ENCODE measurements around the gene CHST5. TPM values are rescaled to one million over a fixed set of nuclear protein-coding genes. Genes with fewer than 3 reads are reported as not detected.

The CHST5 gene
- total and polyA plus RNA-seq, 2 donors (not counting 1 experiment from before 2014, with no cell fraction given) = 0.99 TPM; not detected in 1

DNA sequence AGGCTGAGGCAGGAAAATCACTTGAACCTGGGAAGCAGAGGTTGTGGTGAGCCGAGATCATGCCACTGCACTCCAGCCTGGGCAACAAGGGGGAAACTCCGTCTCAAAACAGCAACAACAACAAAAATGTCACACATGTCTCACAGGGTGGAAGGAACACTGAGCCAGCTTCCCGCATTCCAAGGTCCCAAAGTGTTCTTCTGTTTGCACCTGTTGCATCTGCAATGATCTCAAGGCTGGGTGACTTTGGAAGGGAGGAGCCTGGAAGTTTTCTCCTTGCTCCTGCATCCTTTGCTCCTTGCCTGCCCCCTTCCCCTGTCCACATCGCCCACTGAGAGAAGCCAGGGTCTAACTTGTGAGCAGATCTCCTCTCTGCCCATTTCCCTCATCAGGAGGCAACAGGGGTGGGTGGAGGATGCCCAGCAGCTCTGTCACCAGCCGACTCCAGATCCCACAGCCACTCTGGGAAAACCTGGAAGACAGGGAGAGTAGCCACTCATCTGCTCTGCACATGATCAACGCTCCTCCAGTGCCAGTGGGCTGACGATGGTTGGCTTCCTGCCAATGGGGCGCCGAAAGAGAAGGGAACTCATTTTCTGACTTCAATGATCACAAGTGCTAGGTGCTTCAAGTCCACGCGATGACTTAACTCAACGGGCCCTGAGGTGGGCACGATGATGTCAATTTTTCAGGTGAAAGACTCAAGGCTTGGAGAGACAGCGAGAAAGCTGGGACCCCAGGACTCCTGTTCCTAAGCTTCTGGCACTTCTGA lies 53.3 kb downstream of the CHST5 start:
- ATAC-seq (ENCODE audit: low read depth) = no peak
- Histone ChIP-seq H3K4me1 (ENCODE audit: control insufficient read depth in 2 of 2, insufficient read depth in 2 of 2, low read length in 2 of 2) (peaks cover 0 to 3% of the 10 kb centered on the region in 2 donors), H3K36me3 (replicated peaks in 1 of 2; ENCODE audit: control extremely low read depth in 1 of 2, control insufficient read depth in 1 of 2, extremely low read depth in 1 of 2, insufficient read depth in 2 of 2, low read length in 1 of 2) (no peaks in the 10 kb centered on the region), H3K9me3 (ENCODE audit: control extremely low read depth in 1 of 3, control insufficient read depth in 2 of 3, insufficient read depth in 1 of 3, low read length in 2 of 3) (no peaks in the 10 kb centered on the region), H3K27ac (ENCODE audit: low read length in 2 of 2) (no peak overlapping the region), H2AFZ (ENCODE audit: insufficient read depth, low read depth, low read length, poor library complexity, severe bottlenecking) (no peak overlapping the region), H3K27me3 (replicated peaks in 1 of 4; ENCODE audit: control extremely low read depth in 1 of 4, control insufficient read depth in 3 of 4, insufficient read depth in 4 of 4, low read length in 3 of 4) (no peaks in the 10 kb centered on the region), H3K9ac (ENCODE audit: low read length) (no peak overlapping the region), H4K20me1 (ENCODE audit: control insufficient read depth, insufficient read depth, low read length, poor library complexity, severe bottlenecking) (no peaks in the 10 kb centered on the region), H3K4me2 (replicated peaks; ENCODE audit: low read depth, low read length, poor library complexity, severe bottlenecking) (no peak overlapping the region), H3K79me2 (ENCODE audit: control insufficient read depth, insufficient read depth, low read length) (no peaks in the 10 kb centered on the region), H3K4me3 (ENCODE audit: control extremely low read depth in 1 of 5, extremely low read depth in 1 of 5, insufficient read depth in 1 of 5, low read depth in 2 of 5, low read length in 4 of 5) (no peak overlapping the region)
- ChIA-PET POLR2A (no interaction called here), CTCF (interaction anchor here (0.5 to 1.0 kb wide), 2 partner anchors 10 to 844 kb away, joined by 3 read pairs; no protein-coding TSS in a partner anchor)
- peaks cover 27% of the 10 kb centered on the region for H3K4me1 Mint-ChIP-seq
- intact Hi-C loops (cut with micrococcal nuclease) = no loop called here
- peaks cover 7% of the 10 kb centered on the region for H3K27me3 Mint-ChIP-seq
- no peak overlapping the region for H3K4me3 Mint-ChIP-seq
- DNase-seq = no peak
- 81% methylated on average over 11 of the region's 14 CpGs for WGBS (ENCODE audit: insufficient coverage)
- no peaks in the 10 kb centered on the region for H3K9me3 Mint-ChIP-seq (ENCODE audit: insufficient read depth)
- TF ChIP-seq EZH2 (IDR thresholded peaks at IDR 0.05; ENCODE audit: borderline replicate concordance, insufficient read depth, low read depth, low read length, poor library complexity, severe bottlenecking) = no peak
- TF ChIP-seq, protein P1, sequence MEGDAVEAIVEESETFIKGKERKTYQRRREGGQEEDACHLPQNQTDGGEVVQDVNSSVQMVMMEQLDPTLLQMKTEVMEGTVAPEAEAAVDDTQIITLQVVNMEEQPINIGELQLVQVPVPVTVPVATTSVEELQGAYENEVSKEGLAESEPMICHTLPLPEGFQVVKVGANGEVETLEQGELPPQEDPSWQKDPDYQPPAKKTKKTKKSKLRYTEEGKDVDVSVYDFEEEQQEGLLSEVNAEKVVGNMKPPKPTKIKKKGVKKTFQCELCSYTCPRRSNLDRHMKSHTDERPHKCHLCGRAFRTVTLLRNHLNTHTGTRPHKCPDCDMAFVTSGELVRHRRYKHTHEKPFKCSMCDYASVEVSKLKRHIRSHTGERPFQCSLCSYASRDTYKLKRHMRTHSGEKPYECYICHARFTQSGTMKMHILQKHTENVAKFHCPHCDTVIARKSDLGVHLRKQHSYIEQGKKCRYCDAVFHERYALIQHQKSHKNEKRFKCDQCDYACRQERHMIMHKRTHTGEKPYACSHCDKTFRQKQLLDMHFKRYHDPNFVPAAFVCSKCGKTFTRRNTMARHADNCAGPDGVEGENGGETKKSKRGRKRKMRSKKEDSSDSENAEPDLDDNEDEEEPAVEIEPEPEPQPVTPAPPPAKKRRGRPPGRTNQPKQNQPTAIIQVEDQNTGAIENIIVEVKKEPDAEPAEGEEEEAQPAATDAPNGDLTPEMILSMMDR (IDR thresholded peaks at IDR 0.05) = no peak
- no peak overlapping the region for H3K27ac Mint-ChIP-seq

- TF ChIP-seq, protein P1 (IDR thresholded peaks at IDR 0.05) = no peak
- no peak for TF ChIP-seq EZH2 (IDR thresholded peaks at IDR 0.05; ENCODE audit: borderline replicate concordance, insufficient read depth, low read depth, low read length, poor library complexity, severe bottlenecking)
- no peak overlapping the region for H3K27ac Mint-ChIP-seq
- Histone ChIP-seq H3K27me3 (replicated peaks in 1 of 4; ENCODE audit: control extremely low read depth in 1 of 4, control insufficient read depth in 3 of 4, insufficient read depth in 4 of 4, low read length in 3 of 4) (no peaks in the 10 kb centered on the region), H3K9me3 (ENCODE audit: control extremely low read depth in 1 of 3, control insufficient read depth in 2 of 3, insufficient read depth in 1 of 3, low read length in 2 of 3) (no peaks in the 10 kb centered on the region), H3K4me1 (ENCODE audit: control insufficient read depth in 2 of 2, insufficient read depth in 2 of 2, low read length in 2 of 2) (peaks cover 0 to 3% of the 10 kb centered on the region in 2 donors), H2AFZ (ENCODE audit: insufficient read depth, low read depth, low read length, poor library complexity, severe bottlenecking) (no peak overlapping the region), H3K36me3 (replicated peaks in 1 of 2; ENCODE audit: control extremely low read depth in 1 of 2, control insufficient read depth in 1 of 2, extremely low read depth in 1 of 2, insufficient read depth in 2 of 2, low read length in 1 of 2) (no peaks in the 10 kb centered on the region), H3K79me2 (ENCODE audit: control insufficient read depth, insufficient read depth, low read length) (no peaks in the 10 kb centered on the region), H3K4me2 (replicated peaks; ENCODE audit: low read depth, low read length, poor library complexity, severe bottlenecking) (no peak overlapping the region), H3K27ac (ENCODE audit: low read length in 2 of 2) (no peak overlapping the region), H4K20me1 (ENCODE audit: control insufficient read depth, insufficient read depth, low read length, poor library complexity, severe bottlenecking) (no peaks in the 10 kb centered on the region), H3K9ac (ENCODE audit: low read length) (no peak overlapping the region), H3K4me3 (ENCODE audit: control extremely low read depth in 1 of 5, extremely low read depth in 1 of 5, insufficient read depth in 1 of 5, low read depth in 2 of 5, low read length in 4 of 5) (no peak overlapping the region)
- H3K27me3 Mint-ChIP-seq = peaks cover 7% of the 10 kb centered on the region
- no peak overlapping the region for H3K4me3 Mint-ChIP-seq
- ChIA-PET CTCF (no interaction called here), POLR2A (interaction anchor here (0.6 kb wide), 1 partner anchor 12 kb away, joined by 4 read pairs; no protein-coding TSS in a partner anchor)
- no peak for ATAC-seq (ENCODE audit: low read depth)
- intact Hi-C loops (cut with micrococcal nuclease) = no loop called here
- 92% methylated on average over 7 of the region's 7 CpGs for WGBS (ENCODE audit: insufficient coverage)
- DNase-seq = no peak
- no peaks in the 10 kb centered on the region for H3K9me3 Mint-ChIP-seq (ENCODE audit: insufficient read depth)
- H3K4me1 Mint-ChIP-seq = peaks cover 20% of the 10 kb centered on the region
Measured at GRCh38 chr16:75481475-75481874, 54.4 kb downstream of the CHST5 start.

Measured in B cell (primary cell).